ENCODE data around the gene DDX6. TPM values are rescaled to one million over a fixed set of nuclear protein-coding genes. Genes with fewer than 3 reads are reported as not detected.

The DDX6 gene
- total and polyA plus RNA-seq, 9 of the 15 experiments (the other 6 are each of a cell fraction or from before 2014, with no cell fraction given) = 10.0 to 102 (median 58.2) TPM

DNA sequence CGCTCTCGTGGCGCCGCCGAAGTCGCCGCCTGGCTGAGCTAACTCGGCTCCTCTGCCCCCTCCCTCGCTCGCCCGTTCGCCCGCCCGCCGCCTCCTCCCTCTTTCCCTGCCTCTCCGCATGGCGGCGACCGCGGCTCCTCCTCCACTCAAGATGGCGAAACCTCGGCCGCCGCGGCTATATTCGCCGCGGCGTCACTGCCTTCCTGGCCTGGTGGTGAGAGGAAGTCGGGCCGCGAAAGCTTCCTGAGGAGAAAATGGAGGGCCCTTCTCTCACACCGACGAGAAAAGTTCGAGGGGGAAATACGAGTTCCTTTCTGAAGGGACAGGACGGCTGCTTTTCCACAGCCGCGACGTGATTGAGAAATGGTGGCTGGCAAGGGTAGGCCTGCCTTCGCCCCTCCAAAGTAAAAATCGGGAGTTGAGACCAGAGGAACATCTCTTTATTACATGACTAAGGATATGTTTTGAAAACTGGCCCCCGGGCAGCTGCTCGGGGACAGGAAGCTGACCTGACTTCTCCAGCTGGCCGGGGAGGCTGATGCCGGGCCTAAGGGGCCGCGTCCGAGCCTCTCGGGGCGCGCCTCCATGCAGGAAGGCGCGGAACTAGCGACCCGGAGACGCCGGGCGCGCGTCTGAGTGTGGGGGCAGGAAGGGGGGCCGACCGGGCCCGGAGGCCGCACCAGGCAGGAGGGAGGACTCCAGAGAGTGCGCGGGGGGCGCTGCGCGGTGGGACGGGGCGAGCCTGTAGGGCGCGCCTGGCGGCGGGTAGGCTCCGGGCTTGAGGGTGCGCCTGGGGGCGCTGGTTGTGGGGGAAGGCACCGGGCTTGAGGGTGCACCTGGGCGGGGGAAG, at the start of gene DDX6 (continued):
- TF ChIP-seq E2F8 (IDR thresholded peaks at IDR 0.05; ENCODE audit: low read depth, partially characterized antibody) = no peak
- TF ChIP-seq HNRNPH1 (optimal IDR thresholded peaks at IDR 0.05; ENCODE audit: low read depth, low read length) = no peak
- peak; percentile 92; the same call in 1 of the 2 replicates for TF ChIP-seq ZBTB7A (IDR thresholded peaks at IDR 0.05; ENCODE audit: borderline replicate concordance, control insufficient read depth, low read depth, low read length)
- no peak for TF ChIP-seq FOXJ3 (CRISPR knock-in tag; IDR thresholded peaks at IDR 0.05)
- TF ChIP-seq BRF1 (IDR thresholded peaks at IDR 0.05; ENCODE audit: borderline replicate concordance, extremely low read depth, insufficient read length) = no peak
- TF ChIP-seq RB1 (IDR thresholded peaks at IDR 0.05; ENCODE audit: low read depth) = peak; percentile 70
- TF ChIP-seq KDM1A (IDR thresholded peaks at IDR 0.05) = no peak
- TF ChIP-seq SMARCE1 (IDR thresholded peaks at IDR 0.05) = peak; percentile 13; the same call in 1 of the 2 replicates
- no peak for TF ChIP-seq SRSF7 (optimal IDR thresholded peaks at IDR 0.05; ENCODE audit: low read depth, low read length)
- TF ChIP-seq NCOA1 (IDR thresholded peaks at IDR 0.05; ENCODE audit: low read depth) = no peak; the same call in 1 of the 2 replicates
- TF ChIP-seq RCOR1 (IDR thresholded peaks at IDR 0.05; ENCODE audit: borderline replicate concordance in 1 of 2, low read depth in 2 of 2, low read length in 2 of 2) = peak in 1 of 2 experiments; percentile 48; a peak in 1 of 4 replicates
- no peak for TF ChIP-seq RFX5 (IDR thresholded peaks at IDR 0.05; ENCODE audit: low read depth, low read length)
- TF ChIP-seq, protein P1, sequence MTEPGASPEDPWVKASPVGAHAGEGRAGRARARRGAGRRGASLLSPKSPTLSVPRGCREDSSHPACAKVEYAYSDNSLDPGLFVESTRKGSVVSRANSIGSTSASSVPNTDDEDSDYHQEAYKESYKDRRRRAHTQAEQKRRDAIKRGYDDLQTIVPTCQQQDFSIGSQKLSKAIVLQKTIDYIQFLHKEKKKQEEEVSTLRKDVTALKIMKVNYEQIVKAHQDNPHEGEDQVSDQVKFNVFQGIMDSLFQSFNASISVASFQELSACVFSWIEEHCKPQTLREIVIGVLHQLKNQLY (CRISPR knock-in tag; conservative IDR thresholded peaks at IDR 0.05) = no peak
- TF ChIP-seq NFIC (IDR thresholded peaks at IDR 0.05) = peak; percentile 54
- TF ChIP-seq TAL1 (IDR thresholded peaks at IDR 0.05) = no peak
- no peak for TF ChIP-seq ZKSCAN1 (IDR thresholded peaks at IDR 0.05; ENCODE audit: low read depth, low read length)
- no peak for TF ChIP-seq ZNF143 (CRISPR knock-in tag; IDR thresholded peaks at IDR 0.05)
- TF ChIP-seq ZFP36 (IDR thresholded peaks at IDR 0.05; ENCODE audit: low read depth, low read length, partially characterized antibody) = no peak
- no peak for TF ChIP-seq CEBPZ (IDR thresholded peaks at IDR 0.05; ENCODE audit: borderline replicate concordance, low read depth, low read length)
- peak in 1 of 2 experiments; percentile 12; a peak in 1 of 4 replicates for TF ChIP-seq SIN3A (IDR thresholded peaks at IDR 0.05; ENCODE audit: borderline replicate concordance in 2 of 2, control insufficient read depth in 1 of 2, low read depth in 2 of 2, low read length in 2 of 2)
- TF ChIP-seq NFE2L1 (tag; IDR thresholded peaks at IDR 0.05; ENCODE audit: borderline replicate concordance, low read depth) = no peak

All from K562 (cell line).